ENCODE results near the gene SLC6A3.

The SLC6A3 gene

GRCh38 chr5:1447671-1448361 is 2.6 kb upstream of the SLC6A3 start:
- Histone ChIP-seq H3K9me3 (peaks cover 0 to 5% (median under 1%) of the 10 kb centered on the region in 3 donors), H3K4me3 (no peak overlapping the region), H3K4me1 (peaks cover 0 to 22% (median 17%) of the 10 kb centered on the region in 4 donors), H3K36me3 (no peaks in the 10 kb centered on the region), H3K27me3 (peaks cover 0 to 56% of the 10 kb centered on the region in 2 donors), H3K27ac (no peak overlapping the region)
- peak in 1 of 2 donors; percentile 39 for DNase-seq
- no peak for TF ChIP-seq CTCF (IDR thresholded peaks at IDR 0.05)
- intact Hi-C loops (cut with DNase I; ENCODE audit: low total_unique reads) = no loop called here

GRCh38 chr5:1446602-1447343 is 1.5 kb upstream of the SLC6A3 start:
- Histone ChIP-seq H3K27me3 (peaks cover 0 to 66% of the 10 kb centered on the region in 2 donors), H3K27ac (no peak overlapping the region), H3K9me3 (no peaks in the 10 kb centered on the region), H3K36me3 (no peaks in the 10 kb centered on the region), H3K4me1 (peaks cover 0 to 22% (median 17%) of the 10 kb centered on the region in 4 donors), H3K4me3 (no peak overlapping the region)
- intact Hi-C loops (cut with DNase I; ENCODE audit: low total_unique reads) = no loop called here
- no peak for TF ChIP-seq CTCF (IDR thresholded peaks at IDR 0.05)
- peak in 1 of 2 donors; percentile 55 for DNase-seq

GRCh38 chr5:1445689-1446601 is 705 bp upstream of the SLC6A3 start:
- Histone ChIP-seq H3K4me3 (peak overlapping the region in 1 of 2 donors; percentile 5), H3K27me3 (peaks cover 0 to 75% of the 10 kb centered on the region in 2 donors)
- intact Hi-C loops (cut with DNase I; ENCODE audit: low total_unique reads) = no loop called here

GRCh38 chr5:1444361-1445189 is 665 bp downstream of the SLC6A3 start:
- no peak overlapping the region for H3K27ac ChIP-seq
- intact Hi-C loops (cut with DNase I; ENCODE audit: low total_unique reads) = no loop called here
- peak in 1 of 2 donors; percentile 48 for DNase-seq
- peaks cover 0 to 22% (median 17%) of the 10 kb centered on the region in 4 donors for H3K4me1 ChIP-seq
- peaks cover 0 to 80% of the 10 kb centered on the region in 2 donors for H3K27me3 ChIP-seq
- TF ChIP-seq CTCF (IDR thresholded peaks at IDR 0.05) = no peak
- peaks cover 0 to 6% (median 0%) of the 10 kb centered on the region in 3 donors for H3K9me3 ChIP-seq
- H3K4me3 ChIP-seq = no peak overlapping the region
- H3K36me3 ChIP-seq = no peaks in the 10 kb centered on the region

More at GRCh38 chr5:1445689-1446601, 705 bp upstream of the SLC6A3 start:
- Histone ChIP-seq H3K4me1 (peaks cover 0 to 22% (median 17%) of the 10 kb centered on the region in 4 donors), H3K36me3 (no peaks in the 10 kb centered on the region), H3K27ac (no peak overlapping the region), H3K9me3 (no peaks in the 10 kb centered on the region)
- DNase-seq = peak in 1 of 2 donors; percentile 48
- no peak for TF ChIP-seq CTCF (IDR thresholded peaks at IDR 0.05)

Measured in tibial artery (tissue), 4 donors.